ENCODE results near the gene TMTC3.

The TMTC3 gene

DNA sequence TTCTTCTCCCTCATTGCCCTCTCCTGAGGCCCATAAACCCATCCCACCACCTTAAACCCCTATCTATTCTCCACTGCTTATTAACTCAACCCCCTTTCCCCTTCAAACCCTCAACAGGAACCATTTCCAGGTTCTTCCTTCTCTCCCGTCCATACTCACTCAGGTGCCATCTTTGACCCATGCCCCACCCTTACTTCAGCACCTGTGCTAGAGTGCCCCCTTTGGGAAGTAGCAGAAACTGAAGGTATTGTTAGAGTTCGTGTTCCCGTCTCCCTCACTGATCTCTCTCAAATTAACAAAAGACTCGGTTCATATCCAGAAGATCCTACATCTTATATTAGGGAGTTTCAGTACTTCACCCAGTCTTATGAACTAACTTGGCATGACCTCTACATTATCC, 86.6 kb downstream of the TMTC3 start:
- DNase-seq = no peak

DNA sequence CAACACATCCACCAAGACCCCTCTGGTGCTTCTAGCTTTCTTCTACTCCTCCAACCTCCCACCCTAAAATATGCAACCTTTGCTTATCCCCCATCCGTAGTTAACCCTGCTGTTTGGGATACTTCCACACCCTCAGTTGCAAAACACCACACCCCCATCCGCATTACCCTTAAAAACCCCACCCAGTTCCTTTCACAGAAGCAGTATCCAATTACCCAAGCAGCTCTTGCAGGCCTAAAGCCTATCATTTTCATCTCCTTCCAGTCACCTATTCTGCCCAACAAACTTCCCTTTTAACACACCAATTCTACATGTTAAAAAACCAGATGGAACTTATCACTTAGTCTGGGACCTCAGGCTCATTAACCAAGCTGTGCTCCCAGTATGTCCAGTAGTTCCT, 88.2 kb downstream of the TMTC3 start:
- no peak for DNase-seq

DNA sequence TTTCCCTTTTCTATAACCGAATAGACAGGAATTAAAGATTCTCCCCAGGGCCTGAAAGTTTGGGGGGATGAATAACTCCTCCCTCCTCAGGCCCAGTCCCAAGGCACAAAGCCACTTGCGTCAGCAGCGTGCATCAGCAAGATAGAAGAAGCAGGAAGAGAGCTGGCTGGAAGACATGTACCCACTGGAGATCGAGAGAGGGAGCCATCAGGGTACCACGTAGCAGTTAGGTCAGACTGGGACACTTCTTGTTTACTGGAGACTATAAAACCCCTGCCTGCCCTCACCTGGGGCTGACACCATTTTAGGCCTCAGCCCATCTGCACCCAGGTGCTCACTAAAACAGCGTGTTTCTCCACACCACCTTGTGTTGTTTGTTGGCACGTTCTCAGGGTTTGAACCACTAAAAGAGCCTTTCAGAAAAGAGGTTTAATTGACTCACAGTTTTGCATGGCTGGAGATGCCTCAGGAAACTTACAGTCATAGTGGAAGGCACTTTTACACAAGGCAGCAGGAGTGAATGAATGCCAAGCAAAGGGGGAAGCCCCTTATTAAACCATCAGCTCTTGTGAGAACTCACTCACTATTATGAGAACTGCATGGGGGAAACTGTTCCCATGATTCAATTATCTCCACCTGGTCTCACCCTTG, 93.2 kb downstream of the TMTC3 start:
- no peak for DNase-seq

DNA sequence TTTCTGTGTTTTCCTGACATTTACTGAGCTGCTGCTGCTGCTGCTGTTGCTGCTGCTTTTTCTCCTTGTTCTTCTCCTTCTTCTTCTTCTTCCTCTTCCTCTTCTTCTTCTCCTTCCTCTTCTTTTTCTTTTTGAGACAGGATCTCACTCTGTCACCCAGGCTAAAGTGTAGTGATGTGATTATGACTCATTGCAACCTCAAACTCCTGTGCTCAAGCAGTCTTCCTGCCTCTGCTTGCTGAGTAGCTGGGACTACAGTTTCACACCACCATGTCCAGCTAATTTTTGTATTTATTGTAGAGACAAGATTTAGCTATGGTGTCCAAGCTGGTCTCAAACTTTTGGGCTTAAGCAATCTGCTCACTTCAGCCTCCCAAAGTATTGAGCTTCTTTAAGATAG, 95.8 kb downstream of the TMTC3 start:
- peak; percentile 32 to 40 for DNase-seq

DNA sequence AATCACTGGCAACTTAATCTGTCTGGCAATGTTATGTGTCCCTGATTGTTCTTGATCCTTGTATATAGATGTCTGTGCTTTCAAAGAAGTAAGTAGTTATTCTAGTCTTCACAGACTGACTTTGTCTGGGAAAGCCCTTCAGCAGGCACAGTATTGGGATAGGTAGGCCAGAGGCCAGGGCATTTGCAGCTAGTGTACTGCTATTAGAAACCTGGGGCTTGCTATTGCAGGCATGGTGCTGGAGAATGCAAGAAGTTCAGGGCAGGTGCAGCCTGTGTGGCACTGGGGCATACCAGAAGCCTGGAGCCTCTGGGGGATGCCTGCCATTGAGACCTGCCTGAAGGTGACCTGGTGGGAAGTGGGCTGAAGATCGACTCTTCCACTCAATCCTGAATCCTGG, 96.3 kb downstream of the TMTC3 start:
- DNase-seq = no peak

DNA sequence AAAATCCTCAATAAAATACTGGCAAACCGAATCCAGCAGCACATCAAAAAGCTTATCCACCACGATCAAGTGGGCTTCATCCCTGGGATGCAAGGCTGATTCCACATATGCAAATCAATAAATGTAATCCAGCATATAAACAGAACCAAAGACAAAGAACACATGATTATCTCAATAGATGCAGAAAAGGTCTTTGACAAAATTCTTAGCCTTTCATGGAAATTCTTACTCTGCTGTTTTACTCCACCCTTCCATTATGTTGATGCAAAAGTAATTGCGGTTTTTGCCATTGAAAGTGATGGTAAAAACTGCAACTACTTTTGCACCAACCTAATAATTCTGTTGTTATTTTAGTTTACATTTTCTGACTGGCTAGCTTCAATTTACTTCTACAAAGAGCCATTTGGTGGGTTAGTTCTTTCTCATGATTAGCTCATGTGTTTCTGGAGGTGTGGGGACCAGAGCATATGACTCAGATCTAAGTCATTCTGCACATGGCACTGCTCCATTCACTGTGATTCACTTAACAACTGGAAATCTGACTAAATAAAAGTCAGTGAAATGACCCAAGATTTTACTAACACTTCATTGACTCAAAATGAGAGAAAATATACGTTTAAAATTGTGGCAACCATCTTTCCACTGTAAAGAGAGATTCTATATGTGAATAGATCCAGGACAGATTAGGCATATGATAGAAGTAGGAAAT, 99.9 kb downstream of the TMTC3 start:
- DNase-seq = no peak

DNA sequence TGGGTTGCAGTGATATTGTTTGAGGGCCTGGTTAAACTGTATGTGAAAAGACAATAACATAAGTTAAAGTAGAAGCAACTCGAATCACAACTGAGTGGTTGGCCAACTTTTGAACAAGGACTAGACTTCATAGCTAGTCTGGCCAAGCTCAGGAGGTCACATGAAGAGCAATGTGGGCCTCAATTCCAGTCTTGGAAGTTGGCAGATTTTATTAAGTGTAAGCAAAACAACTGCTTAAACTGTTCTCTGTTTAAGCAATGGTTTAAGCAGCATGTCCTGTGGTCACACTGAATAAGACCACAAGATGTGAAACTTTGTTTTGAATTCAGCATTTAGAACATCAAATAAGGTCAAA, 100.4 kb downstream of the TMTC3 start:
- DNase-seq = no peak

DNA sequence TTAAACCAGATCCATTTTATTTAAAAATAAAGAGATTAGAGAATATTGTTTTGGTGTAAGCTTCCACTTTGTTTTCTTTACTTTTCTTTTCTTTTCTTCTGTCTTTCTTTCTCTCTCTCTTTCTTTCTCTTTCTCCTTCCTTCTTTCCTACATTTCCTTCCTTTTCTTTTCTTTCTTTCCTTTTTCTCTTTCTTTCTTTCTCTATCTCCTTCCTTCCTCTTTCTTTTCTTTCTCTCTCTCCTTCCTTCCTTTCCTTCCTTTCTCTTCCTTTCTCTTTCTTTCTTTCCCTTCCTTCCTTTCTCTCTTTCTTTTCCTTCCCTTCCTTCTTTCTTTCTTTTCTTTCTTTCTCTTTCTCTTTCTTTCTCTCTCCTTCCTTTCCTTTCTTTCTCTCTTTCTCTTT, 100.8 kb downstream of the TMTC3 start:
- DNase-seq = no peak

DNA sequence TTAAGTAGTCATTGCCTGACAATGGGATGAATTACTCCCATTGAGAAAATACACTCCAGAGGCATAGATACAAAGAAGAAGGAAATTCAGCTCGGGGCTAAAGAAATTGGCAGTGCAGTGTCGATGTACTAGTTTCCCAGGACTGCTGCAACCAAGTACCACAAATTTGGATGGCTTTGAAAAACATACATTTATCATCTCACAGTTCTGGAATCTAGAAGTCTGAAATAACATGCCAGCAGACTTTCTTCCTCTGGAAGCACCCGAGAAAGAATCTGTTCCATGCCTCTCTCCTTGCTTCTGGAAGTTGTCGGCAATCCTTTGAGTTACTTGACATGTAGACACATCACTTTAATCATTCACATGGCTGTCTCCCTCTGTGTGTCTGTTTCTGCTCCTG, 101.9 kb downstream of the TMTC3 start:
- DNase-seq = no peak

DNA sequence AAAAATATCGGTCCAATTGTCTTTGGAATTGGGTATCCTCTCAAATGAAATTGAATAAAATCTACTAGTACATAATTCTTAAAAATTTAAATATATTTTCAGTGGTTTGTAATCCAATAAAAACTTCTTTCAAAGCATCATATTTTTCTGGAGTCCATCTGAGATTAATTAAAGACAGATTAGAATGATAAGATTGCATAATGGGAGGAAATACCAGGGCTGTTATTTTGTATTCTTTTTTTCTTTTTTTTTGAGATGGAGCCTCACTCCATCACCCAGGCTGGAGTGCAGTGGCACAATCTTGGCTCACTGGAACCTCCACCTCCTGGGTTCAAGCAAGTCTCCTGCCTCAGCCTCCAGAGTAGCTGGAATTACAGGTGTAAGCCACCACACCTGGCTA, 103.8 kb downstream of the TMTC3 start:
- DNase-seq = no peak

DNA sequence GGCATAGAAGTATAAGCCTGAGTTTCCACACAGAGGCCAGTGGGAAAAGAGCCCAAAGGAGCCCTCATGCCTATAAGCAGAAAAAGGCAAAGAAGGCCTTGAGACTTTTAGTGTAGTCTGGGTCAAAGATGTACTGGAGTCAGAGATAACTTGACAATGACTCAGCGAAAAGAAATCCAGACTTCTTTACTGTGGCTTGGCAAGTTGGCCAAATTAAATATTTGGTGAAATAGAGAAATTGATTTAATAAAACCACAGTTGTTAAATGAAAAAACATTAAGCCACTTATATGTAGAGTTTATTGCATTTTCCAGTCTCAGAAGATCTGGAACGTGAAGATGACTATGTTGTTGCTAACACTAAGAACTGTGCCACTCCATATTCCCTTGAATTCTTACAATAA, 105.1 kb downstream of the TMTC3 start:
- no peak for DNase-seq

DNA sequence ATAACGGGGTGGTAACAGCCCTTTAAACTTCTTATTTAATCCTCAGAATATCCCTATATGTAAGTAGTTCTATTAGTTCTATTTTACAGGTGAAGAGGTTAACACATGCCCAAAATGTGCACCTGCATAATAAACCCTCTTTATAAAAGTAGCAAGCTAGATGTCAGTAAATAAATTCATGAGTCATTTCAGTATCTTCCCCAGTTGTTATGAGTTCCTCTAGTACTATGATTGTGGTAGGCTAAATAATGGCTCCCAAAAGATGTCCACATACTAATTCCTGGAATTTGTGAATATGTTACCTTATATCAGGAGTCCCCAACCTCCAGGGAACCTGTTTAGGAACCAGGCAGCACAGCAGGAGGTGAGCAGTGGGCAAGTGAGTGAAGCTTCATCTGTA, 106.5 kb downstream of the TMTC3 start:
- no peak for DNase-seq
